Natural killer cell (primary cell): ENCODE measurements around the gene IGFLR1. TPM values are rescaled to one million over a fixed set of nuclear protein-coding genes. Genes with fewer than 3 reads are reported as not detected.
A peak's percentile ranks its signal among the peaks of the same experiment; 100 is the strongest.

ENCODE experiments used
- ATAC-seq, 3 donors: fragments of 150-1000 bp in 2 of 3; fragments of 200-7000 bp in 1 of 3; cut with Tn5 transposase; 1 replicate in 1 of 3; 2 replicates in 2 of 3; pipeline ENCODE4 v1.10.0; 2021; ENCODE audit warnings: mild to moderate bottlenecking in 2 of 3, moderate library complexity in 2 of 3
- DNase-seq, 2 donors: peaks; one replicate each; pipeline versions ENCODE4 v3.0.0 to v3.0.0-alpha.2; 2013 to 2021; ENCODE audit warnings: mixed read lengths in 1 of 2
- H3K27ac ChIP-seq: one replicate; pipeline ENCODE4 v1.5.1; 2013; ENCODE audit warnings: mild to moderate bottlenecking, low read length
- H3K27me3 ChIP-seq: one replicate; pipeline ENCODE4 v1.6.1; 2013; ENCODE audit warnings: low read length; ENCODE audit not compliant: control insufficient read depth, insufficient read depth
- H3K36me3 ChIP-seq: one replicate; pipeline ENCODE4 v1.6.1; 2013; ENCODE audit warnings: low read length; ENCODE audit not compliant: control insufficient read depth, insufficient read depth
- H3K4me1 ChIP-seq: one replicate; pipeline ENCODE4 v1.6.1; 2013; ENCODE audit warnings: low read length; ENCODE audit not compliant: control insufficient read depth, insufficient read depth
- H3K4me3 ChIP-seq: one replicate; pipeline ENCODE4 v1.5.1; 2013; ENCODE audit warnings: low read length
- H3K9me3 ChIP-seq: one replicate; pipeline ENCODE4 v1.6.1; 2013; ENCODE audit warnings: low read length; ENCODE audit not compliant: control insufficient read depth, insufficient read depth
- H3K27ac Mint-ChIP-seq, 2 donors: one replicate each; pipeline ENCODE4 v1.8.0; 2022; ENCODE audit warnings: mild to moderate bottlenecking in 2 of 2, mixed read lengths in 2 of 2, moderate library complexity in 1 of 2
- H3K27me3 Mint-ChIP-seq, 2 donors: one replicate each; pipeline ENCODE4 v1.8.0; 2022; ENCODE audit warnings: low read depth in 2 of 2, mixed read lengths in 2 of 2
- H3K36me3 Mint-ChIP-seq: one replicate; pipeline ENCODE4 v1.8.0; 2022; ENCODE audit warnings: mixed read lengths
- H3K4me1 Mint-ChIP-seq, 2 donors: one replicate each; pipeline ENCODE4 v1.8.0; 2022; ENCODE audit warnings: mixed read lengths in 2 of 2
- H3K4me3 Mint-ChIP-seq: one replicate; pipeline ENCODE4 v1.8.0; 2022; ENCODE audit warnings: mild to moderate bottlenecking, moderate library complexity, mixed read lengths
- H3K9me3 Mint-ChIP-seq, 2 donors: one replicate each; pipeline ENCODE4 v1.8.0; 2022; ENCODE audit warnings: mixed read lengths in 2 of 2
- CTCF ChIP-seq: fragments of 200-600 bp; IDR thresholded peaks from one replicate; pipeline ENCODE4 v1.8.0; 2022; ENCODE audit warnings: antibody characterized with exemption
- WGBS: methylation state at CpG from one replicate; pipeline ENCODE4 v1.1.7; 2013; ENCODE audit warnings: missing lambda C conversion rate; ENCODE audit not compliant: insufficient coverage; 5-methylcytosine and 5-hydroxymethylcytosine counted together
- intact Hi-C: fragments of 100-400 bp; cut with micrococcal nuclease; formaldehyde crosslinking; loops from one replicate; pipeline ENCODE4 v1.14.2; 2022
- total RNA-seq, 4 donors: library from RNA; stranded (reverse); fragments of 120-200 nt in 1 of 4; gene quantifications; one replicate each; pipeline versions ENCODE4 v1.2.3 to v1.2.4, GENCODE V29; 2013 to 2022

Gene IGFLR1
- total RNA-seq, 3 donors from 2014 or later (not counting 1 experiment from before 2014, with no cell fraction given): 57.7 to 75.6 (median 69.6) TPM

GRCh38 chr19:35755131-35755549, 12.9 kb upstream of the IGFLR1 start:
- H3K4me3 ChIP-seq: no peak overlapping the region
- peaks cover 0 to 18% of the 10 kb centered on the region in 2 donors for H3K27me3 Mint-ChIP-seq
- WGBS: 74% methylated on average over 17 of the region's 17 CpGs
- H3K9me3 Mint-ChIP-seq: no peaks in the 10 kb centered on the region
- H3K36me3 ChIP-seq: peaks cover 24% of the 10 kb centered on the region
- ATAC-seq: no peak
- DNase-seq: no peak
- no peaks in the 10 kb centered on the region for H3K36me3 Mint-ChIP-seq
- H3K27me3 ChIP-seq: no peaks in the 10 kb centered on the region
- no peak overlapping the region for H3K27ac ChIP-seq
- intact Hi-C loops: loop anchor here (5.0 kb wide), 1 partner anchor 113 kb away; the partner anchor contains the start of gene ETV2
- no peak overlapping the region for H3K27ac Mint-ChIP-seq
- H3K4me3 Mint-ChIP-seq: peak overlapping the region; percentile 37
- H3K4me1 Mint-ChIP-seq: peaks cover 29 to 40% of the 10 kb centered on the region in 2 donors
- peaks cover 29% of the 10 kb centered on the region for H3K4me1 ChIP-seq
- TF ChIP-seq CTCF: no peak
- no peaks in the 10 kb centered on the region for H3K9me3 ChIP-seq

GRCh38 chr19:35754370-35755130, 12.3 kb upstream of the IGFLR1 start:
- ATAC-seq (no peak), DNase-seq (no peak)
- Histone ChIP-seq H3K36me3 (peaks cover 24% of the 10 kb centered on the region), H3K9me3 (no peaks in the 10 kb centered on the region), H3K4me1 (peaks cover 34% of the 10 kb centered on the region), H3K27me3 (no peaks in the 10 kb centered on the region), H3K4me3 (no peak overlapping the region), H3K27ac (no peak overlapping the region)
- Mint-ChIP-seq H3K27ac (no peak overlapping the region), H3K36me3 (no peaks in the 10 kb centered on the region), H3K4me1 (peaks cover 29 to 41% of the 10 kb centered on the region in 2 donors), H3K9me3 (no peaks in the 10 kb centered on the region), H3K27me3 (peaks cover 0 to 18% of the 10 kb centered on the region in 2 donors), H3K4me3 (peak overlapping the region; percentile 37)
- intact Hi-C loops: loop anchor here (5.0 kb wide), 1 partner anchor 112 kb away; the partner anchor contains the start of gene ETV2
- 93% methylated on average over 13 of the region's 13 CpGs for WGBS
- TF ChIP-seq CTCF: no peak

GRCh38 chr19:35753634-35754369, 11.6 kb upstream of the IGFLR1 start:
- Mint-ChIP-seq H3K4me1 (peaks cover 25 to 41% of the 10 kb centered on the region in 2 donors), H3K27me3 (peaks cover 0 to 18% of the 10 kb centered on the region in 2 donors), H3K4me3 (no peak overlapping the region), H3K36me3 (no peaks in the 10 kb centered on the region), H3K9me3 (no peaks in the 10 kb centered on the region), H3K27ac (no peak overlapping the region)
- WGBS: 96% methylated on average over 20 of the region's 20 CpGs
- DNase-seq (no peak), ATAC-seq (no peak)
- peaks cover 24% of the 10 kb centered on the region for H3K36me3 ChIP-seq
- H3K9me3 ChIP-seq: no peaks in the 10 kb centered on the region
- no peak overlapping the region for H3K27ac ChIP-seq
- H3K4me1 ChIP-seq: peaks cover 34% of the 10 kb centered on the region
- H3K27me3 ChIP-seq: no peaks in the 10 kb centered on the region
- intact Hi-C loops: no loop called here
- H3K4me3 ChIP-seq: no peak overlapping the region
- no peak for TF ChIP-seq CTCF
